ENCODE results near the gene P2RX6.

P2RX6 gene

DNA sequence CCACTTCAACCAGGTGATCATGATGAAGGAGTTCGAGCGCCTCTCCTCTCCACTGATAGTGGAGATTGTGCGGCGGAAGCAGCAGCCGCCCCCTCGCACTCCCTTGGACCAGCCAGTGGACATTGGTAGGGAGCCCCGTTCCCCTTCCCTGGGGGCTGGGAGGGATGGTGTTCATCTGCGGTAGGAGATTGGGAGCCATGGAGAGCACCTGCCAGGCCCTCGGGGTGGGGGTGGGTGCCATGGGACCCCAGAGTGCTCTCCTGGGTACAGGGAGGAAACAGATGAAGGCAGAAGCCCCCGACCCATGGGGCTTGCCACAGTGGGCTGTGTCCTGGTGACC is 20.1 kb upstream of the P2RX6 start:
- in situ Hi-C loops (cut with MboI; ENCODE audit: low pct_unique_long_range_greater_than_20kb, low sequenced_read_pairs, unreplicated experiment), result no loop called here
- TF ChIP-seq, protein P1, sequence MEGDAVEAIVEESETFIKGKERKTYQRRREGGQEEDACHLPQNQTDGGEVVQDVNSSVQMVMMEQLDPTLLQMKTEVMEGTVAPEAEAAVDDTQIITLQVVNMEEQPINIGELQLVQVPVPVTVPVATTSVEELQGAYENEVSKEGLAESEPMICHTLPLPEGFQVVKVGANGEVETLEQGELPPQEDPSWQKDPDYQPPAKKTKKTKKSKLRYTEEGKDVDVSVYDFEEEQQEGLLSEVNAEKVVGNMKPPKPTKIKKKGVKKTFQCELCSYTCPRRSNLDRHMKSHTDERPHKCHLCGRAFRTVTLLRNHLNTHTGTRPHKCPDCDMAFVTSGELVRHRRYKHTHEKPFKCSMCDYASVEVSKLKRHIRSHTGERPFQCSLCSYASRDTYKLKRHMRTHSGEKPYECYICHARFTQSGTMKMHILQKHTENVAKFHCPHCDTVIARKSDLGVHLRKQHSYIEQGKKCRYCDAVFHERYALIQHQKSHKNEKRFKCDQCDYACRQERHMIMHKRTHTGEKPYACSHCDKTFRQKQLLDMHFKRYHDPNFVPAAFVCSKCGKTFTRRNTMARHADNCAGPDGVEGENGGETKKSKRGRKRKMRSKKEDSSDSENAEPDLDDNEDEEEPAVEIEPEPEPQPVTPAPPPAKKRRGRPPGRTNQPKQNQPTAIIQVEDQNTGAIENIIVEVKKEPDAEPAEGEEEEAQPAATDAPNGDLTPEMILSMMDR (IDR thresholded peaks at IDR 0.05; ENCODE audit: extremely low read depth, insufficient read depth, missing control alignments), result no peak
- no peak for DNase-seq (ENCODE audit: low spot score)

DNA sequence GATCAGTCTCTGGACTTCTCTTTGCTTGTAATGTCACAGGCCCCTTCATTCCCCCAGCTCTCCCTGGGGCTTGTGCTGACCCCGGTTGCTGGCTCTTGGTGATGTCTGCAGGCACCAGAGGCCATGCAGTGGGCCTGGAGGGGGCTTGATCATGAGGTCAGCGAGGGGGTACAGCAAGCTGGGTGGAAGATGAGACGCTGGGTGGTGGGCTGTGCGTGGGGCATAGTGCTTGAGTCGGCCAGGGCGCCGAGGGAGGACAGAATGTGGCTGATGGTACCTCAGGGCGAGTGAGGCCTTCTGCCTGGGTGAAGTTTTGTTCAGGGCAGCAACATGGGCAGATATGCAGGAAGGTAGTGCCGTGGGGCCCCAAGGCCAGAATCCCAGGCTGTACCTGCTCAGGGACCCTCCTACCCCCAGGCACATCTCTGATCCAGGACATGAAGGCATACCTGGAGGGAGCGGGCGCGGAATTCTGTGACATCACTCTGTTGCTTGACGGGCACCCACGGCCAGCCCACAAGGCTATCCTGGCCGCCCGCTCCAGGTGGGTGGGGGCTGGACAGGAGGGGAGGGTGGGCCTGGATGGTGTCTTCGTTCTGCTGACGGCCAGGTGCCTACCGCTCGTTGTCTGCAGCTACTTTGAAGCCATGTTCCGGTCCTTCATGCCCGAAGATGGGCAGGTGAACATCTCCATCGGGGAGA is 19.5 kb upstream of the P2RX6 start:
- in situ Hi-C loops (cut with MboI; ENCODE audit: low pct_unique_long_range_greater_than_20kb, low sequenced_read_pairs, unreplicated experiment), result no loop called here
- DNase-seq (ENCODE audit: low spot score), result no peak
- TF ChIP-seq, protein P1 (IDR thresholded peaks at IDR 0.05; ENCODE audit: extremely low read depth, insufficient read depth, missing control alignments), result no peak

DNA sequence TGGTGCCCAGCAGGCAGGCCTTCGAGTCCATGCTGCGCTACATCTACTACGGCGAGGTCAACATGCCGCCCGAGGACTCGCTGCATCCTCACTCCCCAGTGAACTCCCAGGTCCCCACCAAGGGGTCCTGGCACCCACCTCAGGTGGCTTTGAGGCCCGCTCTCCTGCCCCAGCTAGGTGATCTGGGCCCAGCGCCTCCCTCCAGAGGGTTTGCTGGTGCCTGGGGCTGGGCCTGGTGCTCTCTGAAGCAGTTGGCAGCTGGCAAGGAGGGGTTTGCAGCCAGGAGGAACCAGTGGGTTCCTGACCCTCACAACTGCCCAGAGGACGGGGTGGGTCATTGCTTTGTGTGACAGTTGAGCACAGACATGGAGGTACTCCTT is 18.9 kb upstream of the P2RX6 start:
- TF ChIP-seq, protein P1 (IDR thresholded peaks at IDR 0.05; ENCODE audit: extremely low read depth, insufficient read depth, missing control alignments), result no peak
- in situ Hi-C loops (cut with MboI; ENCODE audit: low pct_unique_long_range_greater_than_20kb, low sequenced_read_pairs, unreplicated experiment), result no loop called here
- DNase-seq (ENCODE audit: low spot score), result no peak

DNA sequence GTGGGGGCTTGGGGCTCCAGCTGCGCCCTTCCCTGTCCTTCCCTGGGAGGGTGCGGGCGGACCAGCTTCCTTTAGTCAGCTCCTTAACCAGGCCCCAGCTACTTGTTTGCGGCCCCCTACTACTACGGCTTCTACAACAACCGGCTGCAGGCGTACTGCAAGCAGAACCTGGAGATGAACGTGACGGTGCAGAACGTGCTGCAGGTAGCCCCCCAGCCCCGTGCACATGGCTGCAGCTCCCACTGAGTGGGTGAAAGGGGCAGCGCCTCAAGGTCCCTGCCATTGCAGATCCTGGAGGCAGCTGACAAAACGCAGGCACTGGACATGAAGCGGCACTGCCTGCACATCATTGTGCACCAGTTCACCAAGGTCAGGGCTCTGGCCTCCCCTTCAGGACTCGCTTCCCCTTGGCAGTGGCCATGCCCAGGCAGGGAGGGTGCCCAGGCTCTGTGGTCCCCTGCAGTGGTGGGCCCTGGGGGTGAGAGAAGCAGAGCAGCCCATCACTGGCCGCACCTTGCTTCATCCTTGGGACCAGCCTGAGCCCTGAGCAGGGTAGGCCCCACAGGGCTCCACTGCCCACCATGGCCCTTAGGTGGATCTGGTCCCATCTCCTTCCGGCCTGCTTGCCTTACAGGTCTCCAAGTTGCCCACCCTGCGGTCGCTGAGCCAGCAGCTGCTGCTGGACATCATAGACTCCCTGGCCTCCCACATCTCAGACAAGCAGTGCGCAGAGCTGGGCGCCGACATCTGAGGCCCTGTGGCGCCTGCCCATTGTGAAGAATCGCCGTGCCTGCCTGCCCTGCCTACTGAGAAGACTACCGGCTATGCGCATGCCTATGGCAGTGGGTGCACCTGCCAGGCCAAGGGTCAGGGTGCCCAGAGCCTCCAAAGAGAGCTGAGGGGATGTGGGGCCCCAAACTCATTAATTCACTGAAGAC is 18.1 kb upstream of the P2RX6 start:
- DNase-seq (ENCODE audit: low spot score), result no peak
- TF ChIP-seq, protein P1 (IDR thresholded peaks at IDR 0.05; ENCODE audit: extremely low read depth, insufficient read depth, missing control alignments), result no peak
- in situ Hi-C loops (cut with MboI; ENCODE audit: low pct_unique_long_range_greater_than_20kb, low sequenced_read_pairs, unreplicated experiment), result no loop called here

DNA sequence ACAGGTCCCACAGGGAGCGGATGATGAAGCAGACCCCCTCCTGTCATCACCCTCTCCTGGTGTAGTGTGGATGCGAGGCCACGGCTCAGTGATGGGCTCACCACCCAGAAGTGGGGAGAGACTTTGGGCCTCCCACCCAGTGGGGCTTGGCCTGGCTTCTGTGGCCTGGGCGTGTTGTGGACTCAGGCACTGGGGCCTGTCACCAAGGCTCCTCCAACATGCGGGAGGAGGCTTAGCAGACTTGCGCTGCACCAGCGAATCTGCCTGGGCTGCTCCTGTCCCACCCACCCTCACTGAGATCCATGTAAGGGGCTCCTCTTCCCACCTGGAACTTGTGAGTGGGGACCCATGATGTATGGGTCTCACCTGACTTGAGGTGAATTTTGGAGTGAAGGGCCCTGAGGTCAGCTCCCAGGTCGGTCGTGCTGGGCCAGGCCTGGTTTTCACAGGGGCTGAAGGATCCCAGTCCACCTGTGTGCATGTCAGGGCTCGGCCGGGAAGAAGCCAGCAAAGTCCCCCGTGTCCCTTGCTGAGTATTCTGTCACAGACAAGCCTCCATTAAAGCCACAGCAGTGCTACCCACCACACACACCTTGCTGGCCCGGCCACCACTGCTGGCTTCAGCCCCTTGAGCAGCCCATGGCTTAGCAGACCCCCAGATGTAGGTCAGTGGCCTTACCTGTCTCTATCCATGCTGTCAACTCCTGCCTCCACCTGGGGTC is 17.3 kb upstream of the P2RX6 start:
- TF ChIP-seq, protein P1 (IDR thresholded peaks at IDR 0.05; ENCODE audit: extremely low read depth, insufficient read depth, missing control alignments), result no peak
- no peak for DNase-seq (ENCODE audit: low spot score)
- in situ Hi-C loops (cut with MboI; ENCODE audit: low pct_unique_long_range_greater_than_20kb, low sequenced_read_pairs, unreplicated experiment), result no loop called here
